Naive B cell (primary cell): ENCODE measurements around the gene PGM2. TPM values are rescaled to one million over a fixed set of nuclear protein-coding genes. Genes with fewer than 3 reads are reported as not detected.

ENCODE experiments used
- ATAC-seq, 2 donors: fragments of 150-1000 bp; cut with Tn5 transposase; 2 replicates each; pipeline ENCODE4 v1.10.0; 2021; ENCODE audit warnings: low read depth in 2 of 2, mild to moderate bottlenecking in 2 of 2, moderate library complexity in 2 of 2
- DNase-seq: peaks from one replicate; pipeline ENCODE4 v3.0.0; 2022
- H3K27ac Mint-ChIP-seq, 6 donors: one replicate each; pipeline ENCODE4 v1.8.0; 2020 to 2022; ENCODE audit warnings: mild to moderate bottlenecking in 6 of 6, mixed read lengths in 6 of 6, moderate library complexity in 5 of 6, inconsistent platforms in 2 of 6
- H3K27me3 Mint-ChIP-seq, 3 donors: one replicate each; pipeline ENCODE4 v1.8.0; 2021 to 2022; ENCODE audit warnings: mixed read lengths in 3 of 3, mild to moderate bottlenecking in 1 of 3
- H3K36me3 Mint-ChIP-seq, 2 donors: one replicate each; pipeline ENCODE4 v1.8.0; 2020 to 2022; ENCODE audit warnings: mixed read lengths in 2 of 2, inconsistent platforms in 1 of 2, mild to moderate bottlenecking in 1 of 2
- H3K4me1 Mint-ChIP-seq, 3 donors: one replicate each; pipeline ENCODE4 v1.8.0; 2020 to 2022; ENCODE audit warnings: mixed read lengths in 3 of 3, inconsistent platforms in 1 of 3, mild to moderate bottlenecking in 1 of 3, moderate library complexity in 1 of 3
- H3K4me3 Mint-ChIP-seq, 8 donors: one replicate each; pipeline ENCODE4 v1.8.0; 2020 to 2022; ENCODE audit warnings: mild to moderate bottlenecking in 8 of 8, mixed read lengths in 8 of 8, moderate library complexity in 8 of 8, inconsistent platforms in 2 of 8
- H3K9me3 Mint-ChIP-seq, 7 donors: one replicate each; pipeline ENCODE4 v1.8.0; 2020 to 2022; ENCODE audit warnings: mixed read lengths in 7 of 7, mild to moderate bottlenecking in 5 of 7, inconsistent platforms in 2 of 7, moderate library complexity in 1 of 7
- polyA plus RNA-seq, 6 donors: library from polyadenylated mRNA; unstranded; fragments of 300-500 nt; fragmentation: Illumina TruSeq; gene quantifications; one replicate each; pipeline ENCODE4 v1.2.3, GENCODE V29; 2021; ENCODE audit warnings: low read depth in 6 of 6

The PGM2 gene
- polyA plus RNA-seq, 6 donors from 2014 or later = 10.5 to 19.8 (median 17.4) TPM

DNA sequence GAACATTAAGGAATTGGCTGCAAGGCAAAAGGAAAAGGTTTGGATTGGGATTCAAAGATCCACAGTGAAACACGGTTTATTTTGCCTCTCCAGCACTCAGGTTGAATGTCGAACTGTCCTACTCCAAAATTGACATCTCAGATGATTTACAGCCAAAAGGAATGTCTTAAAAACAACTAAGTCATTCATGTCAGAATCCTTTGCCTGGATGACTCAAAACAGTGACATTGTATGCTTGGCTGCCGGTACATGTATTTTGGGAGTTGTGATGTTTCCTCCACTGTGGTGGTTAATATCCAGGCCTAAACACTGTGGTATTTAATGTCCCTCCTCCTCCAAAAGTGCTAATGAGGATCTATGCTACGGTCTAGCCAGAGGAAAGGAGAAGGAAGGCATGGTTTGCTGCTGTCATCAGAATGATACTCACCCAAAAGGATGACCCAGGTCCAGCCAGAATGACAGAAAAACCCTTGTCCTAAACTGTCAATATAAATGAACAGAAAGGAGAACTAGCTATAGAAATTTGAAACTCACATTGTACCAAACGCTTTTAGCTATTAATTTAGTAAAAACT lies 20.9 kb downstream of the PGM2 start:
- Mint-ChIP-seq H3K27ac (no peak overlapping the region), H3K27me3 (no peaks in the 10 kb centered on the region), H3K4me1 (peaks cover 6 to 13% (median 12%) of the 10 kb centered on the region in 3 donors), H3K9me3 (no peaks in the 10 kb centered on the region), H3K4me3 (no peak overlapping the region), H3K36me3 (peaks cover 25 to 29% of the 10 kb centered on the region in 2 donors)
- ATAC-seq (no peak), DNase-seq (no peak)

DNA sequence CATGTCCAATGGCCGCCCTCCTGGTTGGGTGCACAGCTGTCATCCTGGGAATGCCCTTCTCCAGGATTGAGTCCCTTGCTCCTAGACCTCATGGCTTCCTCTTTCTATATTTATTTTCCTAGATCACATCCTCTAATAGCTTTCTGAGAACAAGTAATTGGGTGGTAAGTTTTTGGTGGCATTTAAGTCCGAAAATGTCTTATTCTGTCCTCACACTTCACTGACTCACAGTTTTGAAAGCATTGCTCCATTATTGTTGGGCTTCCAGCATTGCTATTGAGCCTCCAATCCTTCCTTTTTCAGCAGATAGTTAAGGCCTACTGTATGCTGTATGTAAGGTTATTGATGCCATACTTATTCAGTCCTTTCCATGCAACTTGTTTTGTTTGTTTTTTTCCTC lies 25.9 kb downstream of the PGM2 start:
- no peak for ATAC-seq
- Mint-ChIP-seq H3K36me3 (peaks cover 14 to 20% of the 10 kb centered on the region in 2 donors), H3K4me1 (peaks cover 6 to 15% (median 15%) of the 10 kb centered on the region in 3 donors), H3K27me3 (no peaks in the 10 kb centered on the region), H3K9me3 (no peaks in the 10 kb centered on the region), H3K27ac (no peak overlapping the region), H3K4me3 (no peak overlapping the region)
- no peak for DNase-seq

DNA sequence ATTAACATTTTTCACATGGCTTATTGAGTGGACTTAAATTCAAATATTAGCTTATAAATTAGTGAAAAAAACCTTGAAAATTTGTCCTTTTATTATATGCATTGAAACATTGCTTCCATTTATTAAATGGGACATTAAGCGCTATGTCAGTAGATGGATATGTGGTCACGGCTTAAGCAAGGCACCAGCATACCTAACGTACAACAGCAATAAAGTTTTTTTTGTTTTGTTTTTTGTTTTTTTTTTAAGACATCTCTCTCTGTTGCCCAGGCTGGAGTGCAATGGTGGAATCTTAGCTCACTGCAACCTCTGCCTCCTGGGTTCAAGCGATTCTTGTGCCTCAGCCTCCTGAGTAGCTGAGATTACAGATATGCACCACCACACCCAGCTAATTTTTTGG lies 31.6 kb downstream of the PGM2 start:
- DNase-seq (no peak), ATAC-seq (no peak)
- Mint-ChIP-seq H3K9me3 (no peaks in the 10 kb centered on the region), H3K27ac (no peak overlapping the region), H3K4me1 (no peaks in the 10 kb centered on the region), H3K27me3 (no peaks in the 10 kb centered on the region), H3K4me3 (no peak overlapping the region), H3K36me3 (peaks cover under 1 to 31% of the 10 kb centered on the region in 2 donors)

DNA sequence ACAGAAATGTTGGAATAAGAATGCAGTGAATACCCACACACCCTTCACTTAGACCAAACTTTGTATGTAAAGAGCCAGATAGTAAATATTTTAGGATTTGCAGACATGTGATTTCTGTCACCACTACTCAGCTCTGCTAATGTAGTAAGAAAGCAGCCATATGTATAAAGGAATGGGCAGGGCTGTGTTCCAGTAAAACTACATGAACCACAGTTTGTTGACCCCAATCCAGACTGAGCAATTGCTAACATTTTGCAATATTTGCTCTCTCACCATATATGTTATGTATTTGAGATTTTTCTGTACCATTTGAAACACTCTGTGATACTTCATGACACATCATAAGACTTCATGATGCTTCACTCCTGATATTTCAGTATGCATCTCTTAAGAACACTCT lies 32.4 kb downstream of the PGM2 start:
- DNase-seq (no peak), ATAC-seq (no peak)
- H3K9me3 Mint-ChIP-seq = no peaks in the 10 kb centered on the region
- H3K36me3 Mint-ChIP-seq = peaks cover 0 to 25% of the 10 kb centered on the region in 2 donors
- H3K4me3 Mint-ChIP-seq = no peak overlapping the region
- no peaks in the 10 kb centered on the region for H3K27me3 Mint-ChIP-seq
- H3K4me1 Mint-ChIP-seq = no peaks in the 10 kb centered on the region
- no peak overlapping the region for H3K27ac Mint-ChIP-seq

DNA sequence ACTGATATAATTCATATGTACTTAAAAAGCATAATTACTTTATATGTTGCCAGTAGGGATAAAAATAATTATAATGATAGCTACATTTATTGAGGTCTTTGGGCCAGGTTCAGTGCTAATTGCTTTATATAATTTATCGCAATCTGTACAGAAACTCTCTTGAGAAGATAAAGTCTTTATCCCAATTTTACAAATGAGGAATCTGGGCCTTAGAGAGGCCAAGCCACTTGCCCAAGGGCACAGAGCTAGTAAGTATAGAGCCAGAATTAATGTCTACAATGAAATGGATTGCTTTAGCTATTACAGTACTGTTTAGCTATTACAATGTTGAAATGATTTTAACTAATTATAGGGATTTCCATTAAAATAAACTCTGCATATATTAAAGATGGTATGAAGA lies 33.8 kb downstream of the PGM2 start:
- Mint-ChIP-seq H3K9me3 (no peaks in the 10 kb centered on the region), H3K36me3 (peaks cover 0 to 25% of the 10 kb centered on the region in 2 donors), H3K4me3 (no peak overlapping the region), H3K27ac (peak overlapping the region in 1 of 6 donors; percentile 15), H3K27me3 (no peaks in the 10 kb centered on the region), H3K4me1 (peaks cover 8 to 11% (median 10%) of the 10 kb centered on the region in 3 donors)
- ATAC-seq = no peak
- DNase-seq = no peak

DNA sequence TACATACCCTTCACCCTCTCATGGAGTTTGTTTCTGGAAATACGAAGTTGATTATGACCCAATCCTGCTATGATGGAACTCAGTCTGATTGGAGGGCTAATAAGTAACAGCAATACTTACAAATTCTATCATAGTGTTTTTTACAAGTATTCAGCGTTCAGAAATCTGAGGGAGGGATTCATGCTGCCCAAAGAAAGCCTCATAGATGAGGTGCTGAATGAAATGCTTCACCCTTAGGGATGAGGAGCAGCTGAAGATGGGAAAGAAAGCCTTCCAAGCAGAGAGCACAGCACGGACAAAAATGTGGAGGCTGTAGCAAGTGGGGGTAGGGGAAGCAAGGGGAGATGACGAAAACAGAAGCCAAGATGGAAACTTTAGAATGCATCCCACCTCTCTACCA lies 36.5 kb downstream of the PGM2 start:
- no peak for ATAC-seq
- Mint-ChIP-seq H3K4me1 (peaks cover 8 to 15% (median 11%) of the 10 kb centered on the region in 3 donors), H3K4me3 (no peak overlapping the region), H3K36me3 (peaks cover 15 to 31% of the 10 kb centered on the region in 2 donors), H3K9me3 (no peaks in the 10 kb centered on the region), H3K27me3 (no peaks in the 10 kb centered on the region), H3K27ac (no peak overlapping the region)
- no peak for DNase-seq

DNA sequence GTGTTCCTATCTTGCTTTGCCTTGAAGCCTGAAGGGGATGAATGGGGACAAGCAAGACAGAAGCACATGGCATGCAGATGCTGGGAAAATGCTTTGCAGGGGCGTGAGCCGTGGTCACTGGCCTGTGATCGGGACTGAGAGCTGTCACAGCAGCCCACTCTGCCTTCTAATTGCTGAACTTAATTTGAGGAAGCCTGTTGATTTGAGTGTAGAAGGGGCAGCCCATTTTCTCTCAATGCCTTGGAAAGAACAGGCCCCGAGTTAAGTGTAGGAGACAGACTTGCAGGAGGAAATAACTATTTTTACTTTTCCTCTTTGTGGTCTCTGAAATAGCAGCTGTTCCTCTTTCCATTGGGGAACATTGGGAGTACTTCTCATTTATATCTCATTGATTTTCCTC lies 38.3 kb downstream of the PGM2 start:
- no peaks in the 10 kb centered on the region for H3K9me3 Mint-ChIP-seq
- H3K36me3 Mint-ChIP-seq = peaks cover 17 to 29% of the 10 kb centered on the region in 2 donors
- peak overlapping the region in 1 of 6 donors; percentile 50 for H3K27ac Mint-ChIP-seq
- DNase-seq (no peak), ATAC-seq (no peak)
- peaks cover 8 to 15% (median 11%) of the 10 kb centered on the region in 3 donors for H3K4me1 Mint-ChIP-seq
- H3K4me3 Mint-ChIP-seq = peak overlapping the region in 1 of 8 donors; percentile 40
- H3K27me3 Mint-ChIP-seq = no peaks in the 10 kb centered on the region

DNA sequence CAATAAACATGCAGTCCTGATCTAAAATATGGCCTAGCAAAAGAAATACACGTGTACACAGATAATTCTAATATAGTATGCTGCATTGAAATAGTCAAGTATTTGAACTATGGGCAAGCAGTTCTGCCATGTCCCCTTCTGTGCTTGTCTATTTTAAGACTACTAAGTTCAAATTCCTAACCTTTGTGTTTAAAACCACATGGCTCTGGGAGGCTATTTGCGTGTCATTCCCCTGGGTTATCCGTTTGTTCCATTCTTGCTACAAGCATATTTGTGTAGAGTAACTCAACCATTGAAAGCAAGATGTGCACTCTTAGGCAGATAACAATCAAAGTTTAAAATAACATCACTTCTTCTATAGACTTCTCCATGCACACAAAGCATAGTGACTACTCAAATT lies 39.0 kb downstream of the PGM2 start:
- Mint-ChIP-seq H3K4me1 (peaks cover 8 to 15% (median 11%) of the 10 kb centered on the region in 3 donors), H3K4me3 (no peak overlapping the region), H3K27me3 (no peaks in the 10 kb centered on the region), H3K9me3 (no peaks in the 10 kb centered on the region), H3K36me3 (peaks cover 17 to 29% of the 10 kb centered on the region in 2 donors), H3K27ac (peak overlapping the region in 1 of 6 donors; percentile 54)
- DNase-seq = no peak
- ATAC-seq = no peak

DNA sequence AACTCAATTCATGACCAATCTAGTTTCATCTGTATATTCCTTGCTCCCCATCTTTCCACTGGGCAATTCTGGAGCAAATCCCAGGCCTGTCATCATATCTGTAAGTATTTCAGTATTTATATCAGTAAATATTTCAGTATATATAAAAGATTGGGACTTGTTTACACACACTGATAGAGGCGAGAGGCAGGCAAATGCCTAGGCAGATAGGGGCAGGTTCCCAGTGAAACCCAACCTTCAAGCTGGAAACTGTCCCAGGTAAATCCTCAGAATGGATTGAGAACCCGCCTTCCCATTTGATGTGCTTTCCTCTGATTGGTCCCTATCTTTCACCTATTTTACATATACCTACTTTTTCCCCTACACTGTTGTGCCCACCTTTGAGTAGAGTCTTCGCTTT lies 40.6 kb downstream of the PGM2 start:
- no peaks in the 10 kb centered on the region for H3K9me3 Mint-ChIP-seq
- no peak overlapping the region for H3K4me3 Mint-ChIP-seq
- DNase-seq (no peak), ATAC-seq (no peak)
- no peak overlapping the region for H3K27ac Mint-ChIP-seq
- H3K36me3 Mint-ChIP-seq = peaks cover 17 to 18% of the 10 kb centered on the region in 2 donors
- peaks cover 12 to 15% (median 15%) of the 10 kb centered on the region in 3 donors for H3K4me1 Mint-ChIP-seq
- H3K27me3 Mint-ChIP-seq = no peaks in the 10 kb centered on the region

DNA sequence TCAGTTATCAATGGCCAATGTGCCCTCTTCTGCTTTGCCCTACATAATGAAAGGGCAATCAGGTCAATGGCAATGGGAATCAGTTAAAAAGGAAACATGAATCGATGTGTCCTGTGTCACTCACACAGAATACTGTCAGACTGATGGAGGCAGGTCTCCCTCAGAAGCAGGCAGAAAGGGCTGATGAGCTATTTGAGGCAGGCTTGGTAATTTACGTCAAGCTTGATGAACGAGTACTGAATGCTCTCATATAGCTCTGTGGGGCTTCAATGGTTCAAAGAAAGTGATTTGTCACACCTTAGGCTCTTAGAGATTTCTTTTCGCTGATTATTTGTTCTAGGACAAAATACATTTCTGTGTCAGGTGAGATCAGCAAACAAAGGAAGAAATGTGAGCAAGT lies 41.8 kb downstream of the PGM2 start:
- Mint-ChIP-seq H3K4me1 (peaks cover 12 to 20% (median 15%) of the 10 kb centered on the region in 3 donors), H3K27me3 (no peaks in the 10 kb centered on the region), H3K27ac (peak overlapping the region in 1 of 6 donors; percentile 7), H3K9me3 (no peaks in the 10 kb centered on the region), H3K36me3 (peaks cover 13 to 17% of the 10 kb centered on the region in 2 donors), H3K4me3 (no peak overlapping the region)
- ATAC-seq = no peak
- no peak for DNase-seq

DNA sequence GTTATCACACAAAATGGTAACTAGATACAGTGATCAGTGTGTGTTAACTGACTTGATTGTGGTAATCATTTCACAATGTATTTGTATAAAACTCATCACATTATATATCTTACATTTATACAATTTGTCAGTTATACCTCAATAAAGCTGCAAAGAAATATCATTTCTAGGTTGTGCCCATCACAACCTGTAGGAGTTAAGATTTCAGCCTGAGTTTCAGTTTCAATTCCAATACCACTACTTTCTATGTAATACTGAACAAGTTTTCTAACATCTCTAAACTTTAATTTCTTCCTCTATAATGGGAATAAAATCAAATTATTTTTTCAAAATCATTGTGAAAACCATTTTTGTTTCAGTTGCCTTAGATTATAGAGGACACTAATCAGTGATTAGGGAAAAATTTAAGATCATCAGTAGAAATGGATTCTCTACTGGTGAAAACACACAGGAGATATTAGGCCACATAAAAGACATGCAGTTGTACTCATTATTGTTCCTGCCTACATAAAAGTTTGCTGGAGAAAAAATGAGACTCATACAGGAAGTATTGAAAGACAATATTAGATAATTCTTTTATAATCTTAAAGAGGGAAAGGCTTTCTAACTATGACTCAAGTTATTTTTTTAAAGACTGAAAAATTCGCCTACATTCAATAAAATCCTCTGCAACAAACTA lies 46.0 kb downstream of the PGM2 start:
- Mint-ChIP-seq H3K27ac (peak overlapping the region in 1 of 6 donors; percentile 34), H3K27me3 (no peaks in the 10 kb centered on the region), H3K9me3 (no peaks in the 10 kb centered on the region), H3K4me3 (no peak overlapping the region), H3K36me3 (peaks cover 7% of the 10 kb centered on the region in 2 donors), H3K4me1 (peaks cover 0 to 9% (median 4%) of the 10 kb centered on the region in 3 donors)
- DNase-seq = no peak
- ATAC-seq = peak; percentile 40 to 56

DNA sequence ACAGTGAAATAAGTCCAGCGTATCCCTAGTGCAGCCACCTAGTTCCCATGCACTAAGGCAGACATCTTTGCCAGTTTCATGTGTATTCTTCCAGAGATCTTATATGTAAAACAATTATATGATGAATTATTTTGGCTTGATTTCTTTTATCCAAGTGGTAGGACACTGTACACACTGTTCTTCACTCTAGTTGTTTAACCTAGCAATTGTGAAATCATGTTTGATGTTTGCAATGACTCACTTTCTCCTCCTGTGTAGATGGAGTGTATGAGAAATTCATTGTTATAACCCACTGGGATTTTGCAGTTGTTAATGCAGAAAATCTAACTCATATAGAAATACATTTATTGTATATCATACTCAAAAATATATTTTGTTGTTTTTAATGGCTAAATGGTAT lies 46.9 kb downstream of the PGM2 start:
- H3K4me1 Mint-ChIP-seq = peaks cover 0 to 9% (median 4%) of the 10 kb centered on the region in 3 donors
- ATAC-seq (no peak), DNase-seq (no peak)
- H3K9me3 Mint-ChIP-seq = no peaks in the 10 kb centered on the region
- H3K36me3 Mint-ChIP-seq = no peaks in the 10 kb centered on the region
- no peaks in the 10 kb centered on the region for H3K27me3 Mint-ChIP-seq
- no peak overlapping the region for H3K27ac Mint-ChIP-seq
- H3K4me3 Mint-ChIP-seq = no peak overlapping the region

DNA sequence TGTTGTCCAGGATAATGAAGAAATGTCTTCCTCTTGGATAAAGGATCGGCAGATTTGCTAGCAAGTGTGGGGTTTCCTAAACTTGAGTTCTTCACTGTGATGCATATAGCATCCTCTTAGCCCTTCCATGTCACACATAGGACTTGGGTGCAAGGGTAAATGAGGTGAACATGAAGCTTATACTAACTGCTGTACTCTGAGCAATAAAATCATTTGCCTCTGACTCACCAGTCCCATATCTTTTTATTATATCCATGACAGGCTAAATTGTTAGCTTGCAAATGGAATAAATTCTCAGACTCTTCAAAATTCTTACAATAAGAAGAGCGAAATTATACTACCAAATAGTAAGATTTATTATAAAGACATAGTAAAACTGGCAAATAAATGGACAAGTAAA lies 49.7 kb downstream of the PGM2 start:
- Mint-ChIP-seq H3K4me3 (no peak overlapping the region), H3K9me3 (no peaks in the 10 kb centered on the region), H3K27me3 (no peaks in the 10 kb centered on the region), H3K4me1 (peaks cover 9 to 22% (median 14%) of the 10 kb centered on the region in 3 donors), H3K27ac (no peak overlapping the region), H3K36me3 (no peaks in the 10 kb centered on the region)
- ATAC-seq (no peak), DNase-seq (no peak)

DNA sequence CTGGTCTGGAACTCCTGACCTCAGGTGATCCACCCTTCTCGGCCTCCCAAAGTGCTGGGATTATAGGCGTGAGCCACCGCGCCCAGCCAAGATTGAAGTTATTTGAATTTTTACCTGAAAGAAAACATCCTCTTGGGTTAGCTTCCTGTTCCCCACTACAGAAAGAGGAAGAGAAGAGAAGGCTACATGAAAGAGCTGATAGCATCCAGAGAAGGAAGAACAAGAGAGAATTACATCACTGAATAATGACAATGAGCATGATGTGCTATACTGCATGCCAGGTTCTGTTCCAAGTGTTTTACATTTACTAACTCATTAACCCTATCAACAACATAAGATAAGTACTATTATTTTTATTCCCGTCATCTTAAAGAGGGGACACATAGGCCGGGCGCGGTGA lies 52.9 kb downstream of the PGM2 start:
- no peak for DNase-seq
- Mint-ChIP-seq H3K4me1 (peaks cover 9 to 13% (median 10%) of the 10 kb centered on the region in 3 donors), H3K4me3 (peak overlapping the region in 1 of 8 donors; percentile 27), H3K27ac (peak overlapping the region in 3 of 6 donors; percentile 37 to 85 (median 47)), H3K27me3 (no peaks in the 10 kb centered on the region), H3K36me3 (no peaks in the 10 kb centered on the region), H3K9me3 (no peaks in the 10 kb centered on the region)
- ATAC-seq = peak; percentile 68 to 85
